ENCODE measurements around the gene DSPP. TPM values are rescaled to one million over a fixed set of nuclear protein-coding genes. Genes with fewer than 3 reads are reported as not detected.

The DSPP gene
- polyA plus RNA-seq, 3 donors, result 0.11 TPM; not detected in 2

- 75 to 82% (median 77%) methylated on average over 6 of the region's 6 CpGs for WGBS, 3 donors
- no peak overlapping the region for H3K27ac ChIP-seq (ENCODE audit: low read depth, low read length)
Measured at GRCh38 chr4:87620086-87620485, 11.8 kb downstream of the DSPP start.

- H3K27ac ChIP-seq (ENCODE audit: low read depth, low read length), result no peak overlapping the region
Measured at GRCh38 chr4:87620491-87620890, 12.2 kb downstream of the DSPP start.

GRCh38 chr4:87622303-87622702 is 14.0 kb downstream of the DSPP start:
- no peak overlapping the region for H3K27ac ChIP-seq (ENCODE audit: low read depth, low read length)
- 71 to 92% (median 89%) methylated on average over 8 of the region's 8 CpGs for WGBS, 3 donors

GRCh38 chr4:87624698-87625097 is 16.4 kb downstream of the DSPP start:
- 33 to 64% (median 36%) methylated on average over 2 of the region's 2 CpGs for WGBS, 3 donors

DNA sequence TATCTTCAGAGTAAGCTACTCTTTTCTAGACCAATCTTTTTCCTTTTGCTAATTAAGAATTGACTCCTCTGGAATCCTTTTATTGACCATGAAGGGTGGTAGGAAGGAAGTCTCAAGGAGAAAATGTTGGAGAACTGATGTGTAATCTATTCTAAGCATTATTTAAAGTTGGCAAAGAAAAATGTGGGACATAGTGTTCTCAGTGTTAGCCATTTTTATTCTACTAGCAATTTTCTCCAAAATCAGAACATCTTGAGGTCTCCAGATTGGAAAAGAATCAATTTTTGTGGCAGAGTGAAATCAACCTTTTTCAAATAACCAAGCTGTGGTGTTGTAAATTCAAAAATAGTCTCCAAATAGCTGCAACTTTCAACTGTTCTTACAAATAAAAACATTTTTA is 23.3 kb downstream of the DSPP start:
- no peak overlapping the region for H3K27ac ChIP-seq (ENCODE audit: low read depth, low read length)

More at GRCh38 chr4:87624698-87625097, 16.4 kb downstream of the DSPP start:
- H3K27ac ChIP-seq (ENCODE audit: low read depth, low read length), result no peak overlapping the region

DNA sequence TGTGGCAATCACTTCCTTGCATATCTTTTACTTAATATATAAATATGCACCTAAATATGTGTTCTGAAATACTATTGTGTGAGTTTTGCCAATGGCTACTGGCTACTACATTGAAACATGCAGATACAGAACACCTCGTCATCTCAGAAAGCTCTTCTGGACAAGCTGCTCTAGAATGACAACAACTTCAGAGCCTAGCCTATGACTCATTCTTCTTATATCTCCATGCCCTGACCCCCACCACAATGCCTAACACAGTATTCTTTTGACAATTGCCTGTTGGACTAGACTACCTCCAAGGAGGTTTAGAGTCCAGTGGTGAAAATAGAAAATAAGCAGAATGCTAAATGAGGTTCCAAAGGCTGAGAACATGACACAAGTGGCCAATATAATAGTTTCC is 24.1 kb downstream of the DSPP start:
- H3K27ac ChIP-seq (ENCODE audit: low read depth, low read length), result no peak overlapping the region
- WGBS, 3 donors, result 88 to 93% (median 90%) methylated on average over 1 of the region's 1 CpG

DNA sequence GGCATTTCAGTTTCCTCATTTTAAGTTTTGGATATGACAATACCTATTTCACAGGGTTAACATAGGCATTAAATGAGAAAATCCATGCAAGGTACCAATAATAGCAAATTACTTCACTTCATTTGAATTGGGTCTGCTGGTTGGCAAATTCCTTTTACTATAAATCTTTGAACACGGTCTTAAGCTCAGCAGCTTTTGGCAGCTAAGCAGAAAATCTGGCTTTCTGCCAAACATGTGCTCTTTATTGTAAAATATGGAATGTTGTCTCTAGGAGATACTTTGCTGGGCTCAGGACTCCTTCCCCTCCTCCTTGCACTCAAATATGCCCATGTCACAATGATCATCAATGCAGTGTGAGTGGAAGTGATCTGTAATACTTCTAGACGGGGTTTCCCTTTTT is 24.9 kb downstream of the DSPP start:
- WGBS, 3 donors, result 30 to 44% (median 31%) methylated on average over 2 of the region's 2 CpGs
- no peak overlapping the region for H3K27ac ChIP-seq (ENCODE audit: low read depth, low read length)

DNA sequence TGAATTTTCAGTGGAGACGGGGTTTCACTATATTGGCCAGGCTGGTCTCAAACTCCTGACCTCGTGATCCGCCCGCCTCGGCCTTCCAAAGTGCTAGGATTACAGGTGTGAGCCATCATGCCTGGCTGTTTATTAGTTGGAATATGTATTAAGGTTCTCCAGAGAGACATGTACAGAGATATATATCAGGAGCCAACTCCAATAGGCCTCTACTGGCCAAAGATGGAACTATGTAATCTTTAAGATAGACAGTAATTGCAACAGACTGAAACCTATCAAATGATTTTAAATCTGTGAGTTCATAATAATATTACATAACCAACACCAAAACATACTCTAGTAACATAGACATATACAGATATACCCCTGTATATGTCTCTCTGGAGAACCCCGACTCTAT is 36.0 kb downstream of the DSPP start:
- 92 to 98% (median 97%) methylated on average over 6 of the region's 6 CpGs for WGBS, 3 donors
- H3K27ac ChIP-seq (ENCODE audit: low read depth, low read length), result no peak overlapping the region

DNA sequence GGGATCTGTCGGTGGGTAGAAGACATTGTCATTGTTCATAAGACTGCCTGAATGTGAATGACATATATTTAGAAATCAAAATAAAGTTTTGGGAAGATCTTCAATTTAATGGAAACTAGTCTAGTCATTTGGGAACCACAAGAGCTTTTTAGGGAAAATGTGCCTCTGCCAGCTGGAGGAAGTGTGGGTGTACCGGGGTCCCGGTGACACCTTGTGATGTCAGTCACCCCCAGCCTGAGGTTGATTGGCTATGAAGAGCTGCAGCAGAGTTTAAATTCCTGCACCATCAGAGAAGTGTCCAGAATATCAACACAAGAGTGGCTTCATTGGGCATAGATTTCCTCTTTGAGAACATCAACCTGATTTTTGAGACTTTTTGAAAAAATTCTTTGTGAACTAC is 41.7 kb downstream of the DSPP start, which contains the start of gene DMP1:
Gene DMP1 (plus strand): TSS at position 301 of the 400 bp plus-strand sequence. CDS start 6,213 bp downstream, outside the sequence.
- WGBS, 3 donors, result 84 to 89% (median 89%) methylated on average over 3 of the region's 3 CpGs
- no peak within 1 kb of the TSS for H3K27ac ChIP-seq (ENCODE audit: low read depth, low read length)

DNA sequence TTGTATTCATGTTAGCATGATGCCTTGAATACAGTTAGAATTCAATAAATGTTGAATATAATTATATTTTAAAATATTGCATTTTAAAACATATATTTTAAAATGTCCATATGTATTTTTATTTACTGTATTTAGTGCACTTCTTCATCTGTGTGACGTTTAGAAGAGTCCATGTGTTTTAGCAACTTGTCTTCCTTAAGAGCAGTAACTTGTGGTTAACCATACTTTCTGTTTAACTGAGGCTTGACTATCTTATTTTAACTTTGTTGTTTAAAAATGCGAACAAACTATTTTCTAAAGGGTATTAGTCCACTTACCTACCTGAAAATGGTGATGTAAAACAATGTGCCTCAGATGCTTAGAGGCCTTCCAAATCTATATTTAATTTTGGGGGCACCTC is 42.6 kb downstream of the DSPP start:
- WGBS, 3 donors, result 69 to 79% (median 72%) methylated on average over 2 of the region's 2 CpGs
- no peak overlapping the region for H3K27ac ChIP-seq (ENCODE audit: low read depth, low read length)

DNA sequence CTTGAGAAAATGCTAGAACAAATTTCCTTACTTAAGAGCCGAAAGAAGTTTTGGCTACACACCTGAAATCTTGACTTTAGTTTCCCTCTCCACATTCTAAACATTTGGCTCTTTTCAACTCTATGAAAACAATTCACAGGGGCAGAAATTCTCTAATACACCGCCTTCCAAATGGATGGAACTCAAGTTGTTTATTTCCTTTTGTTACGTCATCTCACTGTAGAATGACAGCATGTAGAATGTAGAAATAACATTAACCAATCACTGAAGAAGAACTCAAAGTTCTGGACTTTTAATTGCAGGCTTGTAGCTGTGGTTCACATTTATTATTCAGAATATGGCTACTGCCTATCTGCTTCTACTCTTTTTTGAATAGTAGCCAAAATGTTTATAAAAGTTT is 43.6 kb downstream of the DSPP start:
- H3K27ac ChIP-seq (ENCODE audit: low read depth, low read length), result no peak overlapping the region
- WGBS, 3 donors, result 86 to 90% (median 88%) methylated on average over 3 of the region's 3 CpGs

DNA sequence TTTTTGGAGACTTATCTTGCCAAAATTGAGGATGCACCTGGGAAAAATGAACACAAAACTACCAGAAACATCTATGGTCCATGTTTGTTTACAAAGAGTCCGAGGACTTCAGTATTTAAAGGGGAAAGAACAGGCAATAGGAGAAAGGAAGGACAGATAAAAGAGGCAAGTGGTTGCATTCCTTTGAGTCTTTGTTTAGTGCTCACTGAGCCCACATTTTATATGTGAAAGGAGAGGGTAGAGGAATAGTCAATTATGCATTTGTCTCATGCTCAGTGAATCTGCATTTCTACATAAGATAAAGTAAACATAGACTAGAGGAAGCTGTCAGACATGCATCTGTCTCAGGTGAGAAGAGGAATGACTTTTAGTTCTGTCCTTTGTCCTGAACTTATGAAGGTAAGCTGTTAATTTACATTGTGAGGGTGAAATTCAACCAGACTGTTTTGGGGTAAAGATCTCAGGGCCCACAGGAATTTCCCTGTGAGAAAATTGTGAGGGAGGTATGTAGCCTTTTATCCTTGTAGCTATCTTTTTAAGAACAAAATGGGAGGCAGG is 46.2 kb downstream of the DSPP start:
- H3K27ac ChIP-seq (ENCODE audit: low read depth, low read length), result no peak overlapping the region
- 69 to 80% (median 76%) methylated on average over 1 of the region's 1 CpG for WGBS, 3 donors

GRCh38 chr4:87657525-87657924 is 49.2 kb downstream of the DSPP start:
- 61 to 74% (median 67%) methylated on average over 3 of the region's 3 CpGs for WGBS, 3 donors

GRCh38 chr4:87659247-87659931 is 51.1 kb downstream of the DSPP start:
- H3K27ac ChIP-seq (ENCODE audit: low read depth, low read length), result no peak overlapping the region
- 81 to 86% (median 82%) methylated on average over 3 of the region's 3 CpGs for WGBS, 3 donors

More at GRCh38 chr4:87657525-87657924, 49.2 kb downstream of the DSPP start:
- no peak overlapping the region for H3K27ac ChIP-seq (ENCODE audit: low read depth, low read length)

GRCh38 chr4:87662871-87663270 is 54.5 kb downstream of the DSPP start:
- WGBS, 3 donors, result 81 to 88% (median 85%) methylated on average over 9 of the region's 9 CpGs

More at GRCh38 chr4:87662871-87663270, 54.5 kb downstream of the DSPP start:
- no peak overlapping the region for H3K27ac ChIP-seq (ENCODE audit: low read depth, low read length)

Other genes starting within 250 kb of the DSPP start
- 10 to 100 TPM; 38.0 to 68.6 (median 38.4) TPM for gene HSD17B11, start 217.3 kb upstream of the DSPP start, polyA plus RNA-seq
- 10 to 100 TPM; 21.8 to 35.4 (median 27.9) TPM for gene NUDT9, start 186.0 kb upstream of the DSPP start, polyA plus RNA-seq
- gene SPARCL1, start 79.2 kb upstream of the DSPP start, polyA plus RNA-seq, result 100 to 1,000 TPM; 144 to 416 (median 337) TPM
- under 1 TPM in 1 of 3 donors, not detected in 2; 0.03 TPM for gene DMP1, start 41.8 kb downstream of the DSPP start, polyA plus RNA-seq
- under 1 TPM in 1 of 3 donors, not detected in 2; 0.15 TPM for gene IBSP, start 191.0 kb downstream of the DSPP start, polyA plus RNA-seq
- not detected for gene MEPE, start 224.4 kb downstream of the DSPP start, polyA plus RNA-seq

All from adipose tissue (tissue), 3 donors.